BJ (cell line): ENCODE measurements around the gene CHAF1A. TPM values are rescaled to one million over a fixed set of nuclear protein-coding genes. Genes with fewer than 3 reads are reported as not detected.

ENCODE experiments used
- CTCF ChIA-PET: fragments of 350-600 bp; formaldehyde crosslinking; extraction: SDS; loops from one replicate; lab custom pipeline; 2021; ENCODE audit warnings: antibody characterized with exemption, inconsistent platforms; lab: Yijun Ruan, JAX
- POLR2A ChIA-PET: fragments of 300-600 bp; sonication (Branson Sonifier 250); formaldehyde crosslinking; extraction: SDS; loops from one replicate; lab custom pipeline; 2021; ENCODE audit warnings: antibody characterized with exemption; lab: Charles Lee
- DNase-seq: peaks from one replicate; pipeline ENCODE4 v3.0.0-alpha.2; 2011; ENCODE audit warnings: low read depth
- H3K27me3 ChIP-seq: 2 replicates; pipeline ENCODE4 v1.6.0; 2011; ENCODE audit warnings: low read length; ENCODE audit not compliant: control insufficient read depth, insufficient read depth
- H3K36me3 ChIP-seq: 2 replicates; pipeline ENCODE4 v1.5.1; 2011; ENCODE audit warnings: low read length; ENCODE audit not compliant: control insufficient read depth, insufficient read depth
- H3K4me3 ChIP-seq: 2 replicates; pipeline ENCODE4 v1.5.1; 2011; ENCODE audit warnings: low read depth, mild to moderate bottlenecking, control low read depth, low read length
- CTCF ChIP-seq: IDR thresholded peaks from 2 replicates; pipeline ENCODE4 v1.5.1; 2011; ENCODE audit warnings: low read depth, mild to moderate bottlenecking, control low read depth, inconsistent platforms, low read length, moderate library complexity; ENCODE audit not compliant: insufficient read depth
- polyA plus RNA-seq: library from polyadenylated mRNA; depleted of rRNA; stranded (reverse); fragments of >200 nt; gene quantifications from 2 replicates; pipeline ENCODE4 v1.2.3, GENCODE V29; 2011

CHAF1A gene
- polyA plus RNA-seq, 1 experiment, result 11.4 TPM

GRCh38 chr19:4444765-4445741 lies 42.6 kb downstream of the CHAF1A start:
- CTCF ChIA-PET, result no interaction called here

GRCh38 chr19:4445963-4446703 lies 43.7 kb downstream of the CHAF1A start:
- CTCF ChIA-PET, result no interaction called here

More at GRCh38 chr19:4444765-4445741, 42.6 kb downstream of the CHAF1A start:
- H3K4me3 ChIP-seq, result no peak overlapping the region
- DNase-seq, result no peak
- POLR2A ChIA-PET, result no interaction called here
- peaks cover 40% of the 10 kb centered on the region for H3K36me3 ChIP-seq
- TF ChIP-seq CTCF, result no peak
- H3K27me3 ChIP-seq, result no peaks in the 10 kb centered on the region

GRCh38 chr19:4446704-4447200 lies 44.3 kb downstream of the CHAF1A start:
- H3K27me3 ChIP-seq, result no peaks in the 10 kb centered on the region
- no peak overlapping the region for H3K4me3 ChIP-seq
- ChIA-PET CTCF (no interaction called here), POLR2A (interaction anchor here (0.7 kb wide), 1 partner anchor 8 kb away, joined by 3 read pairs; no protein-coding TSS in a partner anchor)
- H3K36me3 ChIP-seq, result peaks cover 46% of the 10 kb centered on the region
- no peak for DNase-seq
- TF ChIP-seq CTCF, result no peak

More at GRCh38 chr19:4445963-4446703, 43.7 kb downstream of the CHAF1A start:
- no peaks in the 10 kb centered on the region for H3K27me3 ChIP-seq
- peaks cover 42% of the 10 kb centered on the region for H3K36me3 ChIP-seq
- POLR2A ChIA-PET, result interaction anchor here (0.7 kb wide), 1 partner anchor 8 kb away, joined by 3 read pairs; no protein-coding TSS in a partner anchor
- no peak for TF ChIP-seq CTCF
- no peak for DNase-seq
- H3K4me3 ChIP-seq, result no peak overlapping the region

- Histone ChIP-seq H3K36me3 (peaks cover 51% of the 10 kb centered on the region), H3K27me3 (no peaks in the 10 kb centered on the region), H3K4me3 (no peak overlapping the region)
- ChIA-PET POLR2A (no interaction called here), CTCF (no interaction called here)
- no peak for TF ChIP-seq CTCF
- no peak for DNase-seq
These were observed 45.1 kb downstream of the CHAF1A start for GRCh38 chr19:4447327-4448146.
